CD4-positive, alpha-beta T cell treated with Interleukin-2 at 100 ng/mL for 4 hours (primary cell): ENCODE results near the gene DYNC1I1.

Source experiments
- DNase-seq: peaks from one replicate; pipeline ENCODE4 v3.0.0-alpha.2; 2020; ENCODE audit warnings: low spot score

Gene DYNC1I1

GRCh38 chr7:95772298-95772770, at the start of gene DYNC1I1:
Gene DYNC1I1 (plus strand): TSS chr7:95772554. CDS start chr7:95804730, 32,176 bp downstream.
- no peak for DNase-seq

DNA sequence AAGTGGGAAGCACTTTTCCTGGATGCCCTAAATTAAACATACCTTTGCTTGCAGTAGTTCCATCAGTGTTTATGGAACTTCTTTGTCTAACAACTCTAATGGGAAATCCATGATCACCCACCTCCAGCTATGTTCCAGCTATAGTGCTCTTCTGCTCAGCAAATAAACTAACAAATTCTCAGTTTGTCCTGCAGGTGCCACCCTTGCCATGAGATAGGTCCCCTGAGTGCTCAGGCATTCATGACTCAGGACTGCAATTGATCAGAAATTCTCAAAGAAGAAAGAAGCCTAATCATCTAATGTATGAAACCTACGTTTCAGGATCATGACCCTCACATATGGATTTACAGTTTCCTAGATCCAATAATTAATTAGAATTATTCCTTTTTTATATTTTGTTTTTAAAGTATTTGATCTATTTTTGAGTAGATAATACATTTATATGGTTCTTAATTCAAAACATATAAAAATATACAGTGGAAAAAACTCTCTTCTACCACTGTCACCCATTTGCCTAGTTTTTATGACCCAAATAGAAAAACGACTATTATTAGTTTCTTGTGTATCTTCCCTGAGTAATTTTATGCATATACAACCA, 48.7 kb upstream of the DYNC1I1 start:
- DNase-seq: no peak

DNA sequence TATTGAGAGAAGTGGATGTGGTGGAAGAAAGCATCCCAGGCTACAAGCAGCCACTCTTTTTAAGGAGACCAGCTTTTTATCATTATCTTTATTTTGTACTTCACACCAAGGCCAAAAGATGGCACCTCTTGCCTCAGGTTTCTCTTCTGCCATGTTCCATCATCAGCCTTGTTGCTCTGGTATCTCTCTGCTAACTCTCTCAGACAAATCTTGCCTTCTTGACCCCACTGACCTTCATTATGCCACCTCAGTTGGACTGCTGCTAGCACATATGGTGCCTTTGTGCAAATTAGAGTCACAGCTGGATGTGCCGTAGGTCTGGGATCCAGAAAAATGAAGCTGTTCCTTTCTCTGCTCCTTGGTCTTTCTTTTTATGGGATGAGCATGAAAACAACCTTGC, 47.1 kb upstream of the DYNC1I1 start:
- DNase-seq: no peak

GRCh38 chr7:95730493-95731280, 41.7 kb upstream of the DYNC1I1 start:
- DNase-seq: no peak

GRCh38 chr7:95736635-95737034, 35.7 kb upstream of the DYNC1I1 start:
- DNase-seq: no peak

- no peak for DNase-seq
Measured at GRCh38 chr7:95737828-95738505, 34.4 kb upstream of the DYNC1I1 start.

- DNase-seq: no peak
Measured at GRCh38 chr7:95749044-95749443, 23.3 kb upstream of the DYNC1I1 start.

GRCh38 chr7:95749515-95749914, 22.8 kb upstream of the DYNC1I1 start:
- DNase-seq: no peak

DNA sequence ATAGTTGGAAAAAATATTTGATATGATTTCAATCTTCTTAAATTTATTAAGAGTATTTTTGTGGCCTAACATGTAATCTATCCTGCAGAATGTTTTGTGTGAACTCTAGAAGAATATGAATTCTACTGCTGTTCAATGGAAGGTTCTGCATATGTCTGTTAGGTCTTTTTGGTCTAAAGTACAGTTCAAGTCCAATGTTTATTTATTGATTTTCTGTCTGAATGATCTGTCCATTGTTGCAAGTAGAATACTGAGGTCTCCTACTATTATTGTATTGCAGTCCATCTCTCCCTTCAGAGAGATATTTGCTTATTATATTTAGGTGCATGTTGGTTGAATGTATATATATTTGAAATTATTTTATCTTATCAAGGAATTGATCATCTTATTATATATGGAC, 18.9 kb upstream of the DYNC1I1 start:
- DNase-seq: no peak

DNA sequence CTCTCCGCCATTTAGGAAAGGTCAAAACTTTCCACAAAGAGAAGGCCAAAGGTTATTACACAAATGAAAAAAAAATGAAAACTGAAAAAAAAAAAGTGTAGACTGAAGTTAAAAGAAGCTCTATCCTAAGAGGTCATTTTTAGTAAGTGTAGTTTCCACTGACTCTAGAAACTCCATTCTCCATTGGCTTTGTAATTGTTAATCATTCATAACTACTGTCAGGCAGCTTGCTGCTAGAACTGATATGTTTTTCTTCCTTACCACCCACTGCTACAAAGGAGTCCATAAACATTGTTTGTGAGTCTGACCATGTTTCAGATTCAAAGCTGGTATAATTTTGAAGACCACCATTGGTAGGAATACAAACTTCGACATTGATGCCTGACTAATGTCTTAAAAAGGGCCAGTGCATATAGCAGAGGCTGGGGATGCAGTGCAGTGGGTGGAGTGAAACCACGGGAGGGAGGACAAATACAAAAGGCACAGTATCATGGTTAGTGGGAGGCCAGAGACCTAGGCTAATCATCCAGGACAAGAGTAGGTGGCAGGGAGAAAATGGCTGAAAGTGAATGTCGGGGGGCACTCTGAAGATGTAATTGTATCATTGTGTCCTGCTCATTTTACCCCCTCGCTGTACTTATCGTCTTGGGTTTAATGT, 16.9 kb upstream of the DYNC1I1 start:
- no peak for DNase-seq

- DNase-seq: no peak
Measured at GRCh38 chr7:95758187-95758586, 14.2 kb upstream of the DYNC1I1 start.

DNA sequence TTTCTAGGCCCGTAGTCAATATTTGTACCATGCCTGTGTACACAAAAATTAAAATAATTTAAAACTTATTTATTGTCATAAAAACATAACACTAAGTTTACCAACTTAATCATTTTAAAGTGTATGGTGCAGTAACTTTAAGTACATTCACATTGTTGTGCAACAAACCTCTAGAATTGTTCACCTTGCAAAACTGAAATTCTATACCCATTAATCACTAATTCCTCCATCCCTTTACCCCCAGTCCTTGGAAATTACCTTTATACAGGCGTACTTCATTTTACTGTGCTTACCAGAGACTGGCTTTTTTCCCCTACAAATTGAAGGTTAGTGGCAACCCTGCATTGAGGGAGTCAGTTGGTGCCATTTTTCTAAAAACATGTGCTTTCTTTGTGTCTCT, 6.3 kb upstream of the DYNC1I1 start:
- no peak for DNase-seq

DNA sequence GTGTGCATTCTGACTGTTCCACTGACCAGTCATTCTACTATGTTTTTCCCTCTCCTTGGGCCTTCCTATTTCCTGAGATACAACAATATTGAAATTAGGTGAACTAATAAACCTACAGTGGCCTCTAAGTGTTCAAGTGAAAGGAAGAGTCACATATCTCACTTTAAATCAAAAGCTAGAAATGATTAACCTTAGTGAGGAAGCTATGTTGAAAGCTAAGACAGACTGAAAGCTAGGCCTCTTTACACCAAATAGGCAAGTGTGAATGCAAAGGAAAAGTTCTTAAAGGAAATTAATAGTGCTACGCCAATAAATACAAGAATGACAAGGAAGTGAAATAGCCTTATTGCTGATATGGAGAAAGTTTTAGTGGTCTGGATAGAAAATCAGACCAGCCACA, 5.7 kb upstream of the DYNC1I1 start:
- DNase-seq: no peak

DNA sequence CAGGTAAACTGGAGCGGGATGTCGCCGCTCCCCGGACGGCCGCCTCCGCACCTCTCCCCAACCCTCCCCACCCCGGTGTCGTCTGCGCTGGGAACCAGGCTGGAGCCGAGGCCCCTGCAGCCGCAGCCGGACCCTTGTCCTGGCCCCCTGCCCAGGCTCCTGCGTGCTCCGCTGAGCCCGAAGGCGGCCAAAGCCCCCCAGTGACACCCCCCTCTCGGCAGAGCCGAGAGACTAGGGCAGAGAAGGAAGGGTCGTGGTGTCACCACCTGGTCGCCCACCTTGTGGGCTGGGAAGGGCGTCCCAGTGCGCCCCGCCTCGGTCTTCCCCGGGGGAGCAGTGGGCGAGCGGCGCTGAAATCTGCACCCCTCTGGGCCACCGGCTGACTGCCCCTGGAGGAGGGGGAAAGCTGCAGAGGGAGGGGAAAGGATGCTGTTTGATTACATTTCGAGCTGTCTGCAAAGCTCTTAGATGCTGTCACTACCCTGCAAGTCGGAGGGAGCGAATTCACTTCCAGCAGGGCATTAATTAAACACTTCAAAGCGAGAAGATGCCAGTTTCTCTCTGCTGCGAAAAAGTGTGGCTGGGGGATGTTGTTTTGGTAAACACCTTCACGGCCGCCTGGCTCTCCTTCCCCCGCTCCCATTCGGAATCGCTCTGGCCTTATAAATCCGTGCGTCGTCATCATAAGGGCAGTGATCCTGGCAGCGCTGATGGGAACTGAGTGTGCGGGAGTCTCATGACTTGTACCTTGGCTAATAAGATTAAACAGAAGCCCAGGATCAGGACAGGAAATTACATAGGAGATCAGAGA, 622 bp downstream of the DYNC1I1 start:
- DNase-seq: no peak

GRCh38 chr7:95776561-95777185, 4.3 kb downstream of the DYNC1I1 start:
- no peak for DNase-seq

DNA sequence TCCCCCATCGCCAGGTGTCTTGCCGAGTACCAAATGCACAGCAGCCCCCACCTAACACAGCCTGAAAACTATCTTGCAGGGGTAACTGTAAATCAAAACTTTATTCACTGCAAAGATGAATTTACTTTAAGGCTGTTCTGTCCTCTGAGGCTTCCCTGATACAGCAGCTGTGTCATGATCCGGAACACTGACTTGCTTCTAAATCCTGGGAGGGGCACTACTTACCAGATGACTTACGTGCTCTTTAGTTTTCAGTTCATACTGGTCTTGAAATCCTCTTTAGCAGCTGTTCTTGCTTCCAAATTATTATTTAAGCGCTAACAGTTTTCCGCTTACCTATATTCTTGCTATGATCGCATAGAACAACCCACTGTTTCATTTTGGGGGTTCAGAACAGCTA, 4.9 kb downstream of the DYNC1I1 start:
- DNase-seq: no peak

- no peak for DNase-seq
Measured at GRCh38 chr7:95780665-95781064, 8.3 kb downstream of the DYNC1I1 start.

GRCh38 chr7:95781961-95782586, 9.7 kb downstream of the DYNC1I1 start:
- DNase-seq: no peak

DNA sequence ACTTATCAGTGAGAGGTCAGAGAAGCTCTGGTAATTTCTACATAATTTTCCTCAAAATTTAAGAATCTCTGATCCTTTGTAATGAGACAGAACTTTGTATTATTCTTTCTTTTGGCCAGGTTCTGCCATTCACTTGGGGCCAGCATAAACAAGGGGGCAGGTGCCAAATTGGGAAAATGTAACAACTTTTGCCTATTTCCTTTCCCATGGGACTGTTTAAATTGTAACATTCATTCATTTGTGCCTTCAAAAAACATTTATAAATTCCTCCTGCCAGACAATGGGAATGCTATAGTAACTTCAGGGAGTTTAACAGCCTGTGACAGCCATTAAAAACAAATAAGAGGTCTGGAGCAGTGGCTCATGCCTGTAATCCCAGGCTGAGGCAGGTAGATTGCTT, 12.4 kb downstream of the DYNC1I1 start:
- no peak for DNase-seq

DNA sequence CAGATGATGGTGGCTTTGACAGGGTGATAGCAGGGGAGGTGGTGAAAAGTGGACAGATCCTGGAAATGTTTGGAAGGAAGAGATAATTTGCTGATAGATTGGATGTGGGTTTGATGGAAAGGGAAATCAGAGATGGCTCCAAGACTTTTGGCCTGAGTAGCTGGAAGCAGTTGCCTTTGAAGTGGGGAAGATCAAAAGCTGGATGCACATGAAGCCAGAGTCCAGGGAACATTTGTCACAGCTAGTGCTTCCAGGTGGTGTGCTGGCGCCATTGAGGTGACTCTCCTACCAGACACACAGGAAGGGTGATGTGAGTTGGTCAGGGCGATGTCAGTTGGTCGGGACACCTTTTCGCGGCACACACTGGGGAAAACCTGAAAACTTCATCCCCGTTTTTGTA, 15.9 kb downstream of the DYNC1I1 start:
- no peak for DNase-seq

- DNase-seq: no peak
Measured at GRCh38 chr7:95788884-95789283, 16.5 kb downstream of the DYNC1I1 start.
